SK-N-SH (cell line): Measurements from ENCODE around the gene POTEJ. TPM values are rescaled to one million over a fixed set of nuclear protein-coding genes. Genes with fewer than 3 reads are reported as not detected.
"Not testable (repeated sequence)": the region's sequence is repeated elsewhere in the genome, so short reads cannot be mapped to it uniquely, and the experiment has no call there.

Source experiments
- CTCF ChIA-PET: fragments of 300-600, 350-600 bp; formaldehyde crosslinking; extraction: SDS; loops from one replicate; lab custom pipeline; 2021; lab: Yijun Ruan, JAX
- POLR2A ChIA-PET: fragments of 350-600 bp; sonication (Branson Sonifier 250); formaldehyde crosslinking; extraction: SDS; loops from one replicate; lab custom pipeline; 2020; ENCODE audit warnings: antibody characterized with exemption, inconsistent platforms; lab: Yijun Ruan, JAX
- DNase-seq: peaks from one replicate; pipeline ENCODE4 v3.0.0; 2012
- H2AFZ ChIP-seq: fragments of 200-600 bp; sonication (generic); 2 replicates; pipeline ENCODE4 v1.8.1; 2016; ENCODE audit warnings: antibody characterized with exemption, mild to moderate bottlenecking, low read depth
- H3F3A ChIP-seq: fragments of 200-600 bp; sonication (generic); replicated peaks from 2 replicates; pipeline ENCODE3; 2016; ENCODE audit warnings: antibody characterized with exemption, mild to moderate bottlenecking; ENCODE audit not compliant: insufficient read depth
- H3K27ac ChIP-seq, 2 experiments: fragments of 200-500 bp in 1 of 2; fragments of 200-600 bp in 1 of 2; sonication (Bioruptor generic) in 1 of 2; sonication (generic), shearing (Covaris generic) in 1 of 2; 2 replicates each; pipeline versions ENCODE4 v1.5.1 to v1.6.1; 2014 to 2016; ENCODE audit warnings: low read depth in 2 of 2, inconsistent platforms in 1 of 2, low read length in 1 of 2, mild to moderate bottlenecking in 1 of 2, mixed read lengths in 1 of 2
- H3K27me3 ChIP-seq: fragments of 200-600 bp; sonication (generic), shearing (Covaris generic); 2 replicates; pipeline ENCODE4 v1.6.1; 2016; ENCODE audit warnings: mixed run types; ENCODE audit not compliant: insufficient read depth
- H3K36me3 ChIP-seq, 2 experiments: fragments of 200-500 bp in 1 of 2; fragments of 200-600 bp in 1 of 2; sonication (Bioruptor generic) in 1 of 2; sonication (generic) in 1 of 2; replicated peaks in 1 of 2; 2 replicates each; pipeline versions ENCODE3 to v1.5.1; 2014 to 2016; ENCODE audit warnings: low read length in 1 of 2, mild to moderate bottlenecking in 1 of 2; ENCODE audit not compliant: insufficient read depth in 2 of 2, control insufficient read depth in 1 of 2
- H3K4me1 ChIP-seq, 2 experiments: fragments of 200-500 bp in 1 of 2; fragments of 200-600 bp in 1 of 2; sonication (Bioruptor generic) in 1 of 2; sonication (generic), shearing (Covaris generic) in 1 of 2; 2 replicates each; pipeline versions ENCODE4 v1.5.1 to v1.6.1; 2014 to 2016; ENCODE audit warnings: low read depth in 1 of 2, low read length in 1 of 2, mixed run types in 1 of 2; ENCODE audit not compliant: insufficient read depth in 2 of 2, control insufficient read depth in 1 of 2
- H3K4me2 ChIP-seq: fragments of 200-600 bp; sonication (generic), shearing (Covaris generic); 2 replicates; pipeline ENCODE4 v1.6.1; 2017; ENCODE audit warnings: mixed run types
- H3K4me3 ChIP-seq, 2 experiments: fragments of 200-500 bp in 1 of 2; fragments of 200-600 bp in 1 of 2; sonication (Bioruptor generic) in 1 of 2; sonication (generic), shearing (Covaris generic) in 1 of 2; 2 replicates each; pipeline versions ENCODE4 v1.5.1 to v1.8.1; 2014 to 2016; ENCODE audit warnings: low read depth in 2 of 2, inconsistent platforms in 1 of 2, low read length in 1 of 2, mild to moderate bottlenecking in 1 of 2, mixed read lengths in 1 of 2, moderate library complexity in 1 of 2
- H3K79me2 ChIP-seq: fragments of 200-600 bp; sonication (generic); 2 replicates; pipeline ENCODE4 v1.8.1; 2017; ENCODE audit warnings: mild to moderate bottlenecking; ENCODE audit not compliant: insufficient read depth
- H3K9ac ChIP-seq: fragments of 200-600 bp; sonication (generic); 2 replicates; pipeline ENCODE4 v1.6.1; 2017; ENCODE audit warnings: mixed run types
- H3K9me2 ChIP-seq: fragments of 200-600 bp; sonication (generic); 2 replicates; pipeline ENCODE4 v1.6.1; 2017; ENCODE audit warnings: mixed run types
- H3K9me3 ChIP-seq: fragments of 200-600 bp; sonication (generic); 2 replicates; pipeline ENCODE4 v1.6.1; 2017; ENCODE audit warnings: mixed run types, mild to moderate bottlenecking, moderate library complexity
- H4K20me1 ChIP-seq: fragments of 200-600 bp; sonication (generic); 2 replicates; pipeline ENCODE4 v1.6.1; 2017; ENCODE audit warnings: mild to moderate bottlenecking, mixed run types; ENCODE audit not compliant: insufficient read depth
- WGBS: methylation state at CpG from one replicate; pipeline ENCODE4 v1.1.6; 2017; ENCODE audit warnings: low lambda C conversion rate; 5-methylcytosine and 5-hydroxymethylcytosine counted together
- polyA plus RNA-seq, 3 experiments: library from polyadenylated mRNA; depleted of rRNA; stranded (reverse); fragments of >200 nt; gene quantifications; 2 replicates each; pipeline ENCODE4 v1.2.3, GENCODE V29; 2012

The POTEJ gene
- polyA plus RNA-seq, 1 of the 3 experiments (the other 2 are of a cell fraction) = not detected

- H3K27ac ChIP-seq, H4K20me1 ChIP-seq, H3K9me2 ChIP-seq, H3K36me3 ChIP-seq, H3K4me3 ChIP-seq, H3K9me3 ChIP-seq, H2AFZ ChIP-seq, H3K4me2 ChIP-seq, H3K79me2 ChIP-seq, POLR2A ChIA-PET, H3K27me3 ChIP-seq, CTCF ChIA-PET, H3K4me1 ChIP-seq, H3K9ac ChIP-seq, DNase-seq, H3F3A ChIP-seq: not testable (repeated sequence)
- WGBS = 79% methylated on average over 15 of the region's 15 CpGs
Observed at GRCh38 chr2:130598463-130598862, 12.8 kb upstream of the POTEJ start.

- H3K4me2 ChIP-seq, H3K4me3 ChIP-seq, POLR2A ChIA-PET, H3K4me1 ChIP-seq, H3F3A ChIP-seq, H4K20me1 ChIP-seq, H3K9me3 ChIP-seq, H2AFZ ChIP-seq, H3K9me2 ChIP-seq, H3K27ac ChIP-seq, H3K27me3 ChIP-seq, H3K36me3 ChIP-seq, H3K79me2 ChIP-seq, CTCF ChIA-PET, DNase-seq, H3K9ac ChIP-seq: not testable (repeated sequence)
- no CpG with 5 or more reads among the region's 6 CpGs for whole genome bisulfite sequencing
Observed at GRCh38 chr2:130599393-130599792, 11.8 kb upstream of the POTEJ start, which contains the start of gene CFC1. CFC1 (minus strand) TSS chr2:130599575; CDS start chr2:130599287, 288 bp downstream.

DNA sequence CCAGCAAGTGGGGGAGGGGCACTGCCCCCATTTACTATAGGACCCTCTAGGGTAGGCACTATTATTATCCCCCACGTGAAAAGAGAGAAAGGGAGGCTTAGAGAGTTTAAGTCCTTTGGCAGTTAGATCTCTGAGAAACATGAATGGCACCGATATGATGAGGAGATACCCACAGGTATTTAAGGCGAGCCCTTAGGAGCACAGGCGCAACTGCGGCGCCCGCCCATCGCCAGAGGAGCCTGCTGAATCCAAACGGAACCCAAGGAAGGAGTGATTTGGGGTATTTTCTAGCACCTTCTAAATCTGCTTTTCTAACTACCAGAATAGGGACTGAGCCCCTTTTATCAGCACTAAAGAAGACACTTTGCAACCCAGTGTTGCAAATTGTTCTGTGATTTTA, 11.3 kb upstream of the POTEJ start:
- H2AFZ ChIP-seq, POLR2A ChIA-PET, H3K9me3 ChIP-seq, H3K36me3 ChIP-seq, H3K4me3 ChIP-seq, H3K9me2 ChIP-seq, CTCF ChIA-PET, H3K79me2 ChIP-seq, H3F3A ChIP-seq, H3K27ac ChIP-seq, H3K4me1 ChIP-seq, H4K20me1 ChIP-seq, H3K4me2 ChIP-seq, DNase-seq, H3K9ac ChIP-seq, H3K27me3 ChIP-seq: not testable (repeated sequence)
- 72% methylated on average over 8 of the region's 9 CpGs for WGBS

DNA sequence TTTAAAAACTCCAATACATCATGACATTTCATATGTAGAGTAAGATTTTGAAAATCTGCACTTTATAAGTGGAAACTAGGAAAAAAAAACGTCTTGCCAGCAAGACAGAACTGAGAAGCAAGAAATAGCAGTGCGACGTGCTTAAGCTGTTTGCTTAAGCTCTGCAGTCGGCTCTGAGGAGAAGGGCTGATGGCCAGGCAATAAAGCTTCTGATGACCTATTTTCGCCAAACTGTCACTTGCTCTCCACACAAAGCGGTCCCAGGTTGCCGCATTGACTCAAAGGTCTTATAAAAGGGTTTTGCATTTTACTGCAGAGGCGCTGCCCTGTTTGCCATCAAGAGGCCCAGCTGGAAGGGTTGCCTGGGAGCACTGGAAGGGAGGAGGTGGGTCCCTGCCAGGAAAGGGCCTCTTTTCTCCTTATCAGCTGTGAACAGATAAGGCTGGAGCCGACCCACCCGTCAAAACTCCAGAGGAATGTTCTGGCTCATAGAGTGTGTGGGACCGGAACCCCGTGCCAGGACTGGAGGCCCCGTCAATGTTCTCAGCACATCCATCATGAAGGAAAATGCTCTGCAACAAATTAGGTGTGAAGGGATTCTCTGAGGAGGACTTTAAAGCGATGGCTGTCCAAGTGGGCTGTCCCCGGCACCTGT, 9.5 kb upstream of the POTEJ start:
- DNase-seq, H3K79me2 ChIP-seq, CTCF ChIA-PET: not testable (repeated sequence)

DNA sequence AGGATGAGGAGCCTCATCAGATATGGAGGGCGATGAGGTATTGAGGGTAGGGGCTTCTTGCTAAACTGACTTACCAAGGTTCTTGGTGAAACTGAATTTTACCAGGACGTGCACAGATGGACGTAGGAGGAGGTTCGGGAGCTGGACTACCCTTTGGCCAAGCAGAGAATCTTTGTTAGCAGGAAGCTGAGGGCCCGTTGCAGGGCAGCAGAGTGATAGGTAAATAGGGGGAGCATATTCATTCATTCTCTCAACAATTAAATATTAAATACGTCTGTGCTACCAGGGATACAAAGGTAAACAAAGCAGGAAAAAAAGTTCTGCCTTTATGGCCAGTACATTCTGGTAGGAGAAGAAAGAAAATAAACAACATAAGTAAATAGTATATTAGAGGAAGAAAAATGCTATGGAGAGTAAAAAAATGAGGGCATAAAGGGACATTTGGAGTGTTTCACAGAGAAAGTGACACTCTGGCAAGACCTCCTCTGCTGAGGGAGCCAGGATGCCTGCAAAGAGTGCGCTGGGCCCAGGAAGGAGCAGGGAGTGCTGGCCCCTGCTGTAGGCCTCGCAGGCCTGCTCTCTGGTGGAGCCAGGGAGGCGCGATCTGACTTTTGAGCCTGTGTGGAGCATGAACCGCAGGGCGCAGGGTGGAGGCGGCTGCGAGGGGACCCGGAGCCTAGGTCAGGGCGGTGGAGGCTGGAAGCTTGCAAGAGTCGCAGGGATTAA, 2.8 kb upstream of the POTEJ start:
- H3K4me2 ChIP-seq, POLR2A ChIA-PET, H3K9me3 ChIP-seq, H3F3A ChIP-seq, H3K27me3 ChIP-seq, DNase-seq, H3K9me2 ChIP-seq, CTCF ChIA-PET, H2AFZ ChIP-seq, H3K27ac ChIP-seq, H3K9ac ChIP-seq, H3K36me3 ChIP-seq, H3K79me2 ChIP-seq, H3K4me3 ChIP-seq, H4K20me1 ChIP-seq, H3K4me1 ChIP-seq: not testable (repeated sequence)
- 17% methylated on average over 1 of the region's 17 CpGs for WGBS

More for the DNA sequence above, 9.5 kb upstream of the POTEJ start:
- H4K20me1 ChIP-seq, H3K4me2 ChIP-seq, H3F3A ChIP-seq, H3K9ac ChIP-seq, H3K4me1 ChIP-seq, H3K9me3 ChIP-seq, H3K27ac ChIP-seq, H3K36me3 ChIP-seq, H3K4me3 ChIP-seq, H3K9me2 ChIP-seq, H2AFZ ChIP-seq, POLR2A ChIA-PET, H3K27me3 ChIP-seq: not testable (repeated sequence)
- 53% methylated on average over 6 of the region's 15 CpGs for WGBS

- DNase-seq, H3K36me3 ChIP-seq, H3K4me2 ChIP-seq, H3K27ac ChIP-seq, H3K79me2 ChIP-seq, CTCF ChIA-PET, POLR2A ChIA-PET, H2AFZ ChIP-seq, H3K9me3 ChIP-seq, H3K27me3 ChIP-seq, H3K9me2 ChIP-seq, H3K4me3 ChIP-seq, H3K4me1 ChIP-seq, H3K9ac ChIP-seq, H3F3A ChIP-seq, H4K20me1 ChIP-seq: not testable (repeated sequence)
- WGBS = 61% methylated on average over 8 of the region's 28 CpGs
Observed at GRCh38 chr2:130609002-130609920, 2.0 kb upstream of the POTEJ start.
